ENCODE results near the gene MSRB3. TPM values are rescaled to one million over a fixed set of nuclear protein-coding genes. Genes with fewer than 3 reads are reported as not detected.

The MSRB3 gene
- total RNA-seq, 4 donors from 2014 or later: 2.8 to 14.9 (median 9.3) TPM

DNA sequence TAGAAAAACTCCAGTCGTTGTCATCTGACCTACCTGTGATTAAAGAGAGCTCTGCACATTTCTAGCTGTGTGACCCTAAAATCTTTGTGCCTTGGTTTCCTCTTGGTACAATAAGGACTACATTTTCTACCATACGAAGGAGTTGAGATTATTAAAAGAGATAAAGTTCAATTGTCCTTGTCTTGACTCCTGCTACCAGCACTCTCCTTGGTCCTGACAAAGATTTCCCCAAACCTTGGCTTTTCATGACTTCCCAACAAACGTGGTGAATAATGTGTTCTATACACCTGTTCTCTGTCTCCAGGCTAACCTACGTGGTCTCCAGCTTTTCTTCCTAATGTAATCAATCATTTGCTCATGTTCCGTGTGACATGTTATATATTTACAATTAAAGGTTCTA lies 223.5 kb downstream of the MSRB3 start:
- no peaks in the 10 kb centered on the region for H3K9me3 ChIP-seq
- no peaks in the 10 kb centered on the region for H3K27me3 ChIP-seq
- no peak for DNase-seq
- no peak for TF ChIP-seq POLR2A (IDR thresholded peaks at IDR 0.05)
- TF ChIP-seq, protein P1, sequence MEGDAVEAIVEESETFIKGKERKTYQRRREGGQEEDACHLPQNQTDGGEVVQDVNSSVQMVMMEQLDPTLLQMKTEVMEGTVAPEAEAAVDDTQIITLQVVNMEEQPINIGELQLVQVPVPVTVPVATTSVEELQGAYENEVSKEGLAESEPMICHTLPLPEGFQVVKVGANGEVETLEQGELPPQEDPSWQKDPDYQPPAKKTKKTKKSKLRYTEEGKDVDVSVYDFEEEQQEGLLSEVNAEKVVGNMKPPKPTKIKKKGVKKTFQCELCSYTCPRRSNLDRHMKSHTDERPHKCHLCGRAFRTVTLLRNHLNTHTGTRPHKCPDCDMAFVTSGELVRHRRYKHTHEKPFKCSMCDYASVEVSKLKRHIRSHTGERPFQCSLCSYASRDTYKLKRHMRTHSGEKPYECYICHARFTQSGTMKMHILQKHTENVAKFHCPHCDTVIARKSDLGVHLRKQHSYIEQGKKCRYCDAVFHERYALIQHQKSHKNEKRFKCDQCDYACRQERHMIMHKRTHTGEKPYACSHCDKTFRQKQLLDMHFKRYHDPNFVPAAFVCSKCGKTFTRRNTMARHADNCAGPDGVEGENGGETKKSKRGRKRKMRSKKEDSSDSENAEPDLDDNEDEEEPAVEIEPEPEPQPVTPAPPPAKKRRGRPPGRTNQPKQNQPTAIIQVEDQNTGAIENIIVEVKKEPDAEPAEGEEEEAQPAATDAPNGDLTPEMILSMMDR (IDR thresholded peaks at IDR 0.05): no peak
- no peak overlapping the region for H3K4me3 ChIP-seq
- H3K4me1 ChIP-seq: no peaks in the 10 kb centered on the region
- H3K27ac ChIP-seq: no peak overlapping the region
- no peaks in the 10 kb centered on the region for H3K36me3 ChIP-seq

DNA sequence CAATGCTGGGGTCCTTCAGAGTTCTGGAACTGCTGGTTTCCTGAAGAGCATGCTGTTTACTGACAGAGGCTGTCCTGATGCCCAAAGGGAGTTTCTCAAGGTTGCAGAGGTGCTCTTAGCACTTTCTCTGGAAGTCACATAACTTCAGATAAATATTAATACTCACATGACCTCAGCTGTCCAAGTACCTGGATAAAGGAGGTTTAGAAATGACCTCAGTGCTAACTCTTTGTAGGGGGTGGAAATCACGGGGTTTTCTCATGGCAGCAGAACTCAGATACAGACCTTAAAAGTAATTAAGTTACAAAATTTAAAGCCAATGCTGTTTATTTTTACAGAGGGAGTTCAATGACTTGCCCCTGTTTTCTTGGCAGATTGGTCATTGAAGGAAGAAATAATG lies 225.9 kb downstream of the MSRB3 start:
- Histone ChIP-seq H3K27ac (no peak overlapping the region), H3K4me1 (no peaks in the 10 kb centered on the region), H3K36me3 (no peaks in the 10 kb centered on the region), H3K4me3 (no peak overlapping the region), H3K9me3 (no peaks in the 10 kb centered on the region), H3K27me3 (no peaks in the 10 kb centered on the region)
- no peak for DNase-seq
- TF ChIP-seq POLR2A (IDR thresholded peaks at IDR 0.05): no peak
- TF ChIP-seq, protein P1 (IDR thresholded peaks at IDR 0.05): no peak

DNA sequence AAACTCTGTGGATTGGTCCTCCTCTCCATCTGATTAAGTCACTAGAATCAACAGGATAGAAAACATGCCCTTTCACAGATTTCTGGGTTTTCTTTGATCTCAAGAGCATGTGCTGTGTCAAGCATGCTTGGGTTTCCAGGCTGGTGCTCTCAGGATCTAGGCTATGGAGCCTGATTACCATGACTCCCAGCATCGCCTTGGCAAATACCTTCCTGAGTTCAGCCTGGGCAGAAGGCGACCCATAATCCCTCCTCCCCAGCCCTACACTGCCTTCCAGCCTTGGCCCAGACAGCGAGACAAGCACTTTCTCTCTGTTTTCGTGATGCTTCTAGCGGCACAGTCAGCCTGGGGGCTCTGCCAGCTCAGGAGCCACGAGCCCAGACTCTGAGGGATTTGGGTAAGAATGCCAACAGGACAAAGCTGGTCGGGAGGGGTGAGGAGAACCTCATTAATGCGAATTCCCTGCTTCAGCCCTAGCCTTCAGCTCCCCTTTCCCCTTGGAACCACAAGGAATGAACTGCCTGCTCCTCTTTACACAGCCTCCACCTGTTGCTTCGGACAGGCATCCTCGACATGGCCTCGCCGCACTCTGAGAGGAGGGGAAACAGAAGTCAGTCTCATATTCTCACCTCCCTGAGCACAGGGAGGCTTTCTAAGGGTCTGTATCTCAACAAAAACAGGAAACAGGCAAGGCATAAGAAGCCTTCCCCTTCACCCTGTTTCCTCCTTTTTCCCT lies 227.1 kb downstream of the MSRB3 start:
- DNase-seq: no peak
- Histone ChIP-seq H3K4me3 (no peak overlapping the region), H3K9me3 (no peaks in the 10 kb centered on the region), H3K4me1 (no peaks in the 10 kb centered on the region), H3K27ac (no peak overlapping the region), H3K36me3 (no peaks in the 10 kb centered on the region), H3K27me3 (no peaks in the 10 kb centered on the region)
- TF ChIP-seq, protein P1 (IDR thresholded peaks at IDR 0.05): no peak

DNA sequence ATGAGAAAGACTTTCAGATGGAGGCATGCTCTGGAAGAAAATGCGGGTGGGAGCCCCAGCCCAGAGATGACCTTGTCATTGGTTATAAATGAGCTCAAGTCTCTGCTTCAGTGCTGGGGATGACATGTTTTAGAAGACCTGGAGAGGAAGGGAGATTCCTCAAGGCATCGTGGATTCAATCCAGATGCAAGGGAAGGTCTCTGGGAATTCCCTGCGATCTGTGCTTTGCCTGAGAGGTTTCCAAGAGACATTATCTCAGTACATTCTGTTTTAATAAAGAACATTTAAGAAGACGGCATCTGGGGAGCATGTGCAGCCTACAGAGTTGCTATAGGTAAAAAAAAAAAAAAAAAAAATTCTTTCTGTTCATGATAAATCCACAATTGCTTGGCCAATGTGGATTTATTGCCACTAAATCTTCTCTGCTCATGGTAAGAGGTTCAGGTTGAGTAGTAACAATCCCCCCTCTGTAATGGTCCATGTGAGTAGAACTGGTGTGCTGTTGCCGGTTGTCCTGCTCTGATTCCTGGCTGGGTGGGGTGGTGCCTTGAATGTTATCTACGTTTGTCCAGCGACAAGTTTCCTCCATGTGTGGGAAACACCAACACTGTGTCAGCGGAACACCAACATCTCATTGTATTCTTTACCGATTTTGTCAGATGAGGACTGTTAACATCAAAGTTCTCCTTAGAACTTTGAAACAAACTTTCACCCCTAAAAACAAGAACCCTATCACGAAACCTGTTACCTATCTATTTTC lies 230.0 kb downstream of the MSRB3 start:
- H3K4me3 ChIP-seq: no peak overlapping the region
- H3K9me3 ChIP-seq: no peaks in the 10 kb centered on the region
- no peaks in the 10 kb centered on the region for H3K4me1 ChIP-seq
- no peak overlapping the region for H3K27ac ChIP-seq
- no peaks in the 10 kb centered on the region for H3K27me3 ChIP-seq
- no peak for DNase-seq
- H3K36me3 ChIP-seq: no peaks in the 10 kb centered on the region
- TF ChIP-seq POLR2A (IDR thresholded peaks at IDR 0.05): no peak
- TF ChIP-seq, protein P1 (IDR thresholded peaks at IDR 0.05): no peak

DNA sequence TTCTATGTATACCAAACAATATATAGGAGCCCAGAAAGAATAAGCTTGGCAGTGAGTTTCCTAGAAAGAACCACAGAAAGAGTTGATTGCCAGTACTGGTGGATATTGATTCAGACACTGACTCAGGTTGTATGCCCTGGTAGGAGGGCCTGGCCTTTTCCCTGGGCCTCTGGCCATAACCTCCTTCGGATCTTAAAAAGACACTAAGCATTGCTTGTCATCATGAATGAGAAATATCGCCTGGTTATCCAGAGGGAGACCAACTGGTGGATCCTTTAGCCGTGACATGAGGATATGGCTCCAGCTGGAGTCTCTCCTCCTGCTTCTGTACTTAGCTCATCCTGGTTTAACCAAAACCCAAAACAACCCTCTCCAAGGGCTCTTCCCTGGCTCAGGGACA lies 231.5 kb downstream of the MSRB3 start:
- Histone ChIP-seq H3K27ac (no peak overlapping the region), H3K36me3 (no peaks in the 10 kb centered on the region), H3K27me3 (no peaks in the 10 kb centered on the region), H3K9me3 (no peaks in the 10 kb centered on the region), H3K4me1 (no peaks in the 10 kb centered on the region), H3K4me3 (no peak overlapping the region)
- TF ChIP-seq, protein P1 (IDR thresholded peaks at IDR 0.05): no peak
- TF ChIP-seq POLR2A (IDR thresholded peaks at IDR 0.05): no peak
- DNase-seq: no peak

All from Peyer's patch (tissue), 4 donors.